ENCODE results near the gene UNC45A. TPM values are rescaled to one million over a fixed set of nuclear protein-coding genes. Genes with fewer than 3 reads are reported as not detected.
A peak's percentile ranks its signal among the peaks of the same experiment; 100 is the strongest.
"Not testable (repeated sequence)": the region's sequence is repeated elsewhere in the genome, so short reads cannot be mapped to it uniquely, and the experiment has no call there.

UNC45A gene
- total RNA-seq, 1 donor from 2014 or later, result 67.0 TPM

GRCh38 chr15:90918034-90918788, 16.9 kb upstream of the UNC45A start:
- Mint-ChIP-seq H3K27ac (no peak overlapping the region), H3K4me1 (peaks cover 15% of the 10 kb centered on the region), H3K4me3 (no peak overlapping the region), H3K36me3 (ENCODE audit: low read depth) (peaks cover 79% of the 10 kb centered on the region), H3K9me3 (no peaks in the 10 kb centered on the region), H3K27me3 (no peaks in the 10 kb centered on the region)
- no peak for DNase-seq
- intact Hi-C loops (cut with micrococcal nuclease), result no loop called here

GRCh38 chr15:90918835-90919234, 16.2 kb upstream of the UNC45A start:
- DNase-seq, result no peak
- no peak overlapping the region for H3K27ac Mint-ChIP-seq
- H3K4me1 Mint-ChIP-seq, result peaks cover 19% of the 10 kb centered on the region
- no peaks in the 10 kb centered on the region for H3K27me3 Mint-ChIP-seq
- no peaks in the 10 kb centered on the region for H3K9me3 Mint-ChIP-seq
- no peak overlapping the region for H3K4me3 Mint-ChIP-seq
- intact Hi-C loops (cut with micrococcal nuclease), result no loop called here
- H3K36me3 Mint-ChIP-seq (ENCODE audit: low read depth), result peaks cover 77% of the 10 kb centered on the region

GRCh38 chr15:90921887-90922286, 13.2 kb upstream of the UNC45A start:
- Mint-ChIP-seq H3K36me3 (ENCODE audit: low read depth) (peaks cover 55% of the 10 kb centered on the region), H3K4me1 (peaks cover 29% of the 10 kb centered on the region), H3K4me3 (no peak overlapping the region), H3K27me3 (no peaks in the 10 kb centered on the region), H3K9me3 (no peaks in the 10 kb centered on the region), H3K27ac (peak overlapping the region; percentile 53)
- intact Hi-C loops (cut with micrococcal nuclease), result no loop called here
- DNase-seq, result no peak

GRCh38 chr15:90922712-90923322, 12.3 kb upstream of the UNC45A start:
- H3K27me3 Mint-ChIP-seq; intact Hi-C loops (cut with micrococcal nuclease); H3K4me3 Mint-ChIP-seq; H3K9me3 Mint-ChIP-seq: not testable (repeated sequence)
- Mint-ChIP-seq H3K4me1 (peaks cover 29% of the 10 kb centered on the region), H3K27ac (peak overlapping the region; percentile 78), H3K36me3 (ENCODE audit: low read depth) (peaks cover 46% of the 10 kb centered on the region)
- DNase-seq, result peak; percentile 73

DNA sequence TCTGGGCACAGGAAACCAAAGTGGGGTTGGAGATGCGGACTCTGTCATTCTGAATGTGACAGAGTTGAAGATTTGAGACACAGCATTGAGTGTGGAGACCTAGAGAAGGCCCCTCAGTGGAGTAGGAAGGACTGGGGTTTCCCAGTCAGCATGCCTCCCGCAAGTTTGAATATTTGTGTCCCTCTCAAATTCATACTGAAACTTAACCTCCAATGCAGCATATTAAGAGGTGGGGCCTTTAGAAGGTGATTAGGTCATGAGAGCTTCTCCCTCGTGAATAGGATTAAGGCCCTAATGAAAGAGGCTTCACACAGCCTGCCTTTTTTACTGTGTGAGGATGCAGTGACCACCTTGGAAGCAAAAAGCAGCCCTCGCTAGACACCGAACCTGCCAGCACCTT, 10.7 kb upstream of the UNC45A start:
- Mint-ChIP-seq H3K4me1 (peaks cover 35% of the 10 kb centered on the region), H3K4me3 (no peak overlapping the region), H3K27me3 (no peaks in the 10 kb centered on the region), H3K36me3 (ENCODE audit: low read depth) (peaks cover 34% of the 10 kb centered on the region), H3K27ac (peak overlapping the region; percentile 77), H3K9me3 (no peaks in the 10 kb centered on the region)
- DNase-seq, result no peak
- intact Hi-C loops (cut with micrococcal nuclease), result loop anchor here (1.0 kb wide), 1 partner anchor 22 kb away; no protein-coding TSS in a partner anchor

GRCh38 chr15:90926766-90927165, 8.3 kb upstream of the UNC45A start:
- Mint-ChIP-seq H3K36me3 (ENCODE audit: low read depth) (peaks cover 16% of the 10 kb centered on the region), H3K4me1 (peaks cover 48% of the 10 kb centered on the region)
- H3K9me3 Mint-ChIP-seq; H3K27me3 Mint-ChIP-seq; DNase-seq; H3K27ac Mint-ChIP-seq; intact Hi-C loops (cut with micrococcal nuclease); H3K4me3 Mint-ChIP-seq: not testable (repeated sequence)

DNA sequence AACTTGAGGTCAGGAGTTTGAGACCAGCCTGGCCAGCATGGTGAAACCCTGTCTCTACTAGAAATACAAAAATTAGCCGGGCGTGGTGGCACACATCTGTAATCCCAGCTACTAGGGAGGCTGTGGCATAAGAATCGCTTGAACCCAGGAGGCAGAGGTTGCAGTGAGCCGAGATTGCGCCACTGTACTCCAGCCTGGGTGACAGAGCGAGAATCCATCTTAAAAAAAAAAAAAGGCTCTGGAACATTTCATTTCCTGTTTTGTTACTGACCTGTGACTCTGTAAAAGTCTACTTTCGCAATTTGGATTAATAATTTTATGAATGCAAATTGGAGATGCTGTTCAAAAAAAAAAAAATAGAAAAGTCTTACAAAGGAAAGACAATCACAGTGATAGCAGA, 7.0 kb upstream of the UNC45A start:
- H3K27me3 Mint-ChIP-seq; DNase-seq; intact Hi-C loops (cut with micrococcal nuclease); H3K9me3 Mint-ChIP-seq: not testable (repeated sequence)
- Mint-ChIP-seq H3K4me1 (peaks cover 42% of the 10 kb centered on the region), H3K36me3 (ENCODE audit: low read depth) (peaks cover 11% of the 10 kb centered on the region), H3K27ac (peak overlapping the region; percentile 64), H3K4me3 (peak overlapping the region; percentile 40)

DNA sequence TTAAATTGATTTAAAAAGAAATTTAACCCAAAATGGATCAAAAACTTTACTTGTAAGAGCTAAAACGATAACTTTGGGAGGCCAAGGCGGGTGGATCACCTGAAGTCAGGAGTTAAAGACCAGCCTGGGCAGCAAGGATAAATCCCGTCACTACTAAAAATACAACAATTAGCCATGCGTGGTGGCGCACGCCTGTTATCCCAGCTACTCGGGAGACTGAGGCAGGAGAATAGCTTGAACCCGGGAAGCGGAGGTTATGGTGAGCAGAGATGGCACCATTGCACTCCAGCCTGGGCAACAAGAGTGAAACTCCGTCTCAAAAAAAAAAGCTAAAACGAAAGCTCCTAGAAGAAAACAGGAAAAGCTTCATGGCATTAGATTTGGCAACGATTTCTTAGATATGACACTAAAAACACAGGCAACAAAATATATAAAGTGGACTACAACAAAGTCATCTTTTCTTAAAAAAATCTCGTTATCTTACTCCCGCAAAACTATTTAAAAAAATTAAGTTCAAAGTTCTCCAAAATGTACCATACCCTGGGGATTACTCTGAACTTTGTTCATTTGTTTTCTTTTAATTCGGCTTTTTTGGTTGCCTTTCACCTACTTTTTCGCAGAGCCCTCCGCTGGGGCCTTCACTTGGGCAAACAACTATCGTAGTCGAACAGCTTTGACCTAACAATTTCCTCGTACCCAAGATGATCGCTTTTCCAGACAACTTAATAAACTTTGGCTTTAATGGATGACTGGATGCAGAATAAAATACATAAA, 5.7 kb upstream of the UNC45A start:
- Mint-ChIP-seq H3K36me3 (ENCODE audit: low read depth) (peaks cover 5% of the 10 kb centered on the region), H3K9me3 (no peaks in the 10 kb centered on the region), H3K4me1 (peaks cover 42% of the 10 kb centered on the region), H3K27me3 (no peaks in the 10 kb centered on the region), H3K4me3 (peak overlapping the region; percentile 99), H3K27ac (peak overlapping the region; percentile 99)
- intact Hi-C loops (cut with micrococcal nuclease), result loop anchor here (5.0 to 10.0 kb wide), 5 partner anchors 57 to 1595 kb away; partner anchors contain the start of genes IQGAP1 and POLG
- DNase-seq, result peak; percentile 64

GRCh38 chr15:90930861-90931574, 4.1 kb upstream of the UNC45A start:
- intact Hi-C loops (cut with micrococcal nuclease), result loop anchor here (5.0 to 10.0 kb wide), 5 partner anchors 59 to 1596 kb away; partner anchors contain the start of genes IQGAP1 and POLG
- Mint-ChIP-seq H3K27ac (peak overlapping the region; percentile 99), H3K9me3 (no peaks in the 10 kb centered on the region), H3K4me1 (peaks cover 39% of the 10 kb centered on the region), H3K36me3 (ENCODE audit: low read depth) (peaks cover 4% of the 10 kb centered on the region), H3K27me3 (no peaks in the 10 kb centered on the region), H3K4me3 (peak overlapping the region; percentile 99)
- peak; percentile 67 for DNase-seq

DNA sequence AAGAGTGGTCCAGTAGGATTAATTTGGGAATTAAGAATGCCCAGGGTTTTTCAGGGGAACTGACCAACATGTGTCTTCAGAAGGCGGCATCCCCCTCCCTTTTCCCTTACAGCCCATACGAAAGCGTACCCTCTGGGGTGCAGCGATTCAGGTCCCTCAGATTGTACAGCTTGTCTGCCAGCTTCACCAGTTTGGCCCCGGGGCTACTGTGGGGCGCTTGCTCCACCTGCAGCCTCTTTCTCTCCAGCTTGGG, 3.6 kb upstream of the UNC45A start:
- Mint-ChIP-seq H3K27me3 (no peaks in the 10 kb centered on the region), H3K36me3 (ENCODE audit: low read depth) (peaks cover 9% of the 10 kb centered on the region), H3K4me3 (peak overlapping the region; percentile 99), H3K4me1 (peaks cover 44% of the 10 kb centered on the region), H3K9me3 (no peaks in the 10 kb centered on the region), H3K27ac (peak overlapping the region; percentile 99)
- intact Hi-C loops (cut with micrococcal nuclease), result loop anchor here (5.0 to 10.0 kb wide), 5 partner anchors 59 to 1597 kb away; partner anchors contain the start of genes IQGAP1 and POLG
- no peak for DNase-seq

GRCh38 chr15:90931828-90932659, 3.0 kb upstream of the UNC45A start, which contains the start of gene HDDC3:
TSS of gene HDDC3 (minus strand) at chr15:90932549. CDS start at chr15:90932540, 9 bp downstream.
- Mint-ChIP-seq H3K9me3 (no peaks in the 10 kb centered on the region), H3K36me3 (ENCODE audit: low read depth) (peaks cover 13% of the 10 kb centered on the region), H3K4me3 (peak within 1 kb of the TSS; percentile 99), H3K27me3 (no peaks in the 10 kb centered on the region), H3K27ac (peak within 1 kb of the TSS; percentile 99), H3K4me1 (peaks cover 49% of the 10 kb centered on the region)
- intact Hi-C loops (cut with micrococcal nuclease), result loop anchor here (1.0 to 10.0 kb wide), 7 partner anchors 60 to 1597 kb away; partner anchors contain the start of genes CIB1, IQGAP1, POLG and PRC1
- peak; percentile 98 for DNase-seq

DNA sequence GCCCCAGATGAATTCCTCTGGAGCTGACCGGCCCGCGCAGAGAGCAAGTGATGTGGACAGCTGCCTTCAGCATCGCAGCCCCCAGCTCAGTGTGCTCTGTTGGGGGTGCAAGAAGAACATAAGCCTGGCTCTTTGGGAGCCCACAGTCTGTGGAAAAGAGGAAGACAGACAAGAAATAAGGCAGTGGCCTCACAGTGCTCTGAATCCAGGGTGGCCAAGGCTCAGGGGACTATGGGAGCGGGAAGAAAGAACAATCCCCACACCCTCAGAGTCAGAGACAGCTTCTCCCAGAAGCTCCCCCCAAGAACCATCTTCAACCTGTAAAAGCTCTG, 2.5 kb upstream of the UNC45A start:
- no peak for DNase-seq
- H3K36me3 Mint-ChIP-seq (ENCODE audit: low read depth), result peaks cover 13% of the 10 kb centered on the region
- no peaks in the 10 kb centered on the region for H3K9me3 Mint-ChIP-seq
- H3K27ac Mint-ChIP-seq, result peak overlapping the region; percentile 99
- peaks cover 49% of the 10 kb centered on the region for H3K4me1 Mint-ChIP-seq
- peak overlapping the region; percentile 99 for H3K4me3 Mint-ChIP-seq
- intact Hi-C loops (cut with micrococcal nuclease), result loop anchor here (1.0 to 10.0 kb wide), 7 partner anchors 60 to 1598 kb away; partner anchors contain the start of genes CIB1, IQGAP1, POLG and PRC1
- no peaks in the 10 kb centered on the region for H3K27me3 Mint-ChIP-seq
